Right lobe of liver (tissue), 4 donors: ENCODE results near the gene GATA5.
A peak's percentile ranks its signal among the peaks of the same experiment; 100 is the strongest.

ENCODE experiments used
- POLR2A ChIP-seq: fragments of 450-650 bp; IDR thresholded peaks from one replicate; pipeline ENCODE4 v1.6.1; 2017; ENCODE audit warnings: antibody characterized with exemption, mild to moderate bottlenecking
- TF ChIP-seq, protein P1 (sequence below), 4 donors: fragments of 200-600 bp in 3 of 4; fragments of 450-650 bp in 1 of 4; IDR thresholded peaks; one replicate each; pipeline versions ENCODE4 v1.5.1 to v1.8.0; 2016 to 2022; ENCODE audit warnings: antibody characterized with exemption in 4 of 4, mild to moderate bottlenecking in 2 of 4
- donor health status: DM: no; HTN: no; CAD: no.
- donor health status: DM: no; HTN: no; CAD: no.
- donor health status: DM: no; HTN: yes; CAD: no.

DNA sequence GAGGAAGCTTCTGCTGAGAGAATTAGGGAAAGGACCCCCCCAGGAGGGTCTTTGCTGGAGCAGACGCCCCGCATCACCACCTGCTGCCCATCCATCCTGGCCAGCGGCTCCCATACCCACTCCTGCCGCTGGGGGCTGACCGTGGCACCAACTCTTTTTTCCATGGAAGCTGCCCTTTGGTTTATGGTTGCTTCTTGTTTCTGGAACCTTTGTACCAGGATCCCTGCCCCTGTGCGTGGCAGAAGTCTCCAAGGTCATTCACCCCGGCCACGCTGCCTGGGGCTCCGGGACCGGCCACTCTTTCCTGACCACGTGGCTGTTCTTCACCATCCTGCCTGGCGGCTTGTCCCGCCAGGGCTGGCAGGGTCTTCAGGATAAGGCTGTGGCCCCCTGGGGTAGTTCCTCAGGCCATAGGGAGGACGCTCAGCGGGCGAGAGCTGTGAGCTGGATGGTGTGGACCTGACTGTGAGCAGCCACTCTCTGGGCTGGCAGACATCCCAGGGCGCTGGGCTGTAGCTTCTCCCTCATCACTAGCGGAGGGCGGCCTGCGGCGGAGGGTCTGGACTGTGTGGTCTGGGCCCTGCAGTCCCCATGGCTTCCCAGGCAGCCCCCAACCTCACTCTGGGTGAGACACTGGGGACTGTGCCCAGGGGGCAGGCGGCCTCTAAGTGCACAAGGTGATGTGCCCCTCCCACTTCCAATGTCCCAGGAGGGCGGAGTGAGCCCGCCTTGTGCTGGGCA lies 25.7 kb downstream of the GATA5 start:
- TF ChIP-seq, protein P1, sequence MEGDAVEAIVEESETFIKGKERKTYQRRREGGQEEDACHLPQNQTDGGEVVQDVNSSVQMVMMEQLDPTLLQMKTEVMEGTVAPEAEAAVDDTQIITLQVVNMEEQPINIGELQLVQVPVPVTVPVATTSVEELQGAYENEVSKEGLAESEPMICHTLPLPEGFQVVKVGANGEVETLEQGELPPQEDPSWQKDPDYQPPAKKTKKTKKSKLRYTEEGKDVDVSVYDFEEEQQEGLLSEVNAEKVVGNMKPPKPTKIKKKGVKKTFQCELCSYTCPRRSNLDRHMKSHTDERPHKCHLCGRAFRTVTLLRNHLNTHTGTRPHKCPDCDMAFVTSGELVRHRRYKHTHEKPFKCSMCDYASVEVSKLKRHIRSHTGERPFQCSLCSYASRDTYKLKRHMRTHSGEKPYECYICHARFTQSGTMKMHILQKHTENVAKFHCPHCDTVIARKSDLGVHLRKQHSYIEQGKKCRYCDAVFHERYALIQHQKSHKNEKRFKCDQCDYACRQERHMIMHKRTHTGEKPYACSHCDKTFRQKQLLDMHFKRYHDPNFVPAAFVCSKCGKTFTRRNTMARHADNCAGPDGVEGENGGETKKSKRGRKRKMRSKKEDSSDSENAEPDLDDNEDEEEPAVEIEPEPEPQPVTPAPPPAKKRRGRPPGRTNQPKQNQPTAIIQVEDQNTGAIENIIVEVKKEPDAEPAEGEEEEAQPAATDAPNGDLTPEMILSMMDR (IDR thresholded peaks at IDR 0.05), result peak in 3 of 4 donors; percentile 5 to 23 (median 16)
- no peak for TF ChIP-seq POLR2A
